GM11168 (cell line): Measurements from ENCODE around the gene GDI2.
"Not testable (repeated sequence)": the region's sequence is repeated elsewhere in the genome, so short reads cannot be mapped to it uniquely, and the experiment has no call there.

ENCODE experiments used
- in situ Hi-C: fragments of 300-500 bp; cut with MboI; formaldehyde crosslinking; loops from one replicate; pipeline ENCODE4 v1.12.0; 2022; ENCODE audit warnings: low sequenced_read_pairs; ENCODE audit not compliant: unreplicated experiment

Gene GDI2

GRCh38 chr10:5813341-5814109 is at the start of gene GDI2:
Gene GDI2 (minus strand): TSS chr10:5813434. CDS start chr10:5813258, 176 bp downstream.
- in situ Hi-C loops = no loop called here

DNA sequence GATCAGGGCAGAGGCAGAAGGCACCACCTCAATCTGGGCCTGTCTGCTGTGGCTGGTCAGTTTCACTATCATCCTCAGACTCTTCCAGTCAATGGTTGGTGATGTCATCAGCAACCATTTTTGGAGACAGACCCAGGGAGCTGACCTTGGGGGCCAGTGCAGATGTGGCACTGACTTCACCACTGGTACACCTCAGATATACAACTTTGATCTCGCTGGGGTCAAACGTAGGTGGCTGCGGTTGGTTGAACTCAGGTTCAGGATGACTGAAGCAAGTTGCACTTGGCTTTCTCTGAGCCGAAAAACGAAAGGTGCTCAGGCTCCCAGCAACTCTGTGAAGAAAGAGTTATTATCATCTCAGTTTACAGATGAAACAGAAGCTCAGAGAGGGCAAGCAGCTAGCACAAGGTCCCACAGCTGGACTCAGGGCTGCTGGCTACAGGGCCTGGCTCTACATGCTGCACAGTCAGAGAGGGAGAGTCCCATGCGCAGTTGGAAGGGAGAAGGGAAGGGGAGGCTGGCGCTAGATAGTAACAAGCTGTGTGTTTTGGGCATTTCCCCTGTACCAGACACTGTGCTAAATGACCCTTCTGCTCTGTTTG is 49.2 kb upstream of the GDI2 start:
- in situ Hi-C loops = no loop called here

DNA sequence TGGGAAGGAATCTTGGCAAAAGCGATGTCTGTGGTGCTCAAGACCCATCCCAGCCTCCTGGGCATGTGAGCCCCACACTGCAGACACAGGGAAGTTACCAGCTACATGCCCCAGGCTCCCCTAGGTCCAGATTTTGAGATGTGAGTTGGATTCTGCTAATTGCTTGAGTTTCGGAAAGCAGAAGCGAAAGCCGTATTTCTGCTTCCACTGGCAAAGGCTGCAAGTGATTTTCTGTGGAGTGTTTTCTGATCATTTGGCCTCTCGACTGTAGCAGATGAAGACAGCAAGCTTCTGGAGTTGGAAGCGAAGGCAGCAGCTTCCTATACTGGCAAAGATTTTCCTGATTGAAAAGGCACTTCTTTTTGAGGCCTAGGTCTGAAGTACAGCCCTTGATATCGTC is 46.8 kb upstream of the GDI2 start:
- in situ Hi-C loops = no loop called here

DNA sequence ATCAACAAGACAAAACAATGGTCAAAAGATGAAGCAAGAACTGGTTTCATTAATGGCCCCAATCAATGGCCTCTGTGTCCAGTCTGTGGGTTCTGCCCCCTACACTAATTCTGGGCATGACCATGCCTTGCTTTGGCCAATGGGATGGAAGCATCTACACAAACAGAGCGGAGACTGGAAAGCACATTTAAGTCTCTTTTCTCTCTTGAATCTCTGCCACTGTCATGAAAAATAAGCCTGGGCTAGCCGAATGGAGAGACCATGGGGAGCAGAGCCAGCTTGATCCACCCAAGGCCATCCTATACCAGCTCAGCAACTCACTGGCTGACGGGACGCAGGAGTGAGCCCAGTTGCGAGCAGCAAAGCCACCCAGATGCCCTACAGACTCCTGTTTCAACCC is 45.6 kb upstream of the GDI2 start:
- in situ Hi-C loops = no loop called here

- in situ Hi-C loops = no loop called here
Observed at GRCh38 chr10:5856701-5857004, 43.4 kb upstream of the GDI2 start.

DNA sequence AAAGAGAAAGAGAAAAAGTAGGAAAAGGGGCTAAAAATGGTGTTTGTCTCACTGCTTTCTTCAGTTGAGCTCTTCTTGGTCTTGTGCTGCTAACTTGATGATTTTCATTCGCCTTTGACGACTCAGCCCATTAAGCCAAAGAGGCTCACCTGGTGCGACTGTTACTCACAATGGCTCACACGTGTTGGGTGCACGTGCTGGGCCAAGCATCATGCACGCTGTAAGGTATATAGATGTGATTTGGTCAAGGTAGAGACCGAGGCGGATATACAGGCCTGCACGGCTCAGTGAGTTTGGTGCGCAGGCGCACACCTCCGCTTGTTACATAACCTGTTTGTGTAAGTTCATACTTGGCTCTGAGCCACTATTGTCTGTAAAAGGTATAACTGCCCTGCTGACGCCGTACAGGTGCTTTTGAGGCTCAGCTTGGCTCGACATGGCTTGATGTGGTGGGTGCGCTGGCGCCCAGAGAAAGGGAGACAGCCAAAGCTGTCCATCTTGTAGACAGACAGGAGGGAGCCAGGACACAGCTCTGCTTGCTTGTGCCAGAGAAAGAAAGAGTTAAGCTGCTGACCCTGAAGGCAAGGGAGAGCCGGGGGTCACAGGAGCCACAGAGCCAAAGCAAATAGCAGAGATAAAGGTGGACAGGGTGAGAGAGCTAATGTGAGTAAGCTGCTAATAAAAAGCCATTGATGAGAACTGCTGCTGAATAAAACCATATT is 42.9 kb upstream of the GDI2 start:
- in situ Hi-C loops = no loop called here

- in situ Hi-C loops = no loop called here
Observed at GRCh38 chr10:5854131-5854475, 40.9 kb upstream of the GDI2 start.

GRCh38 chr10:5846667-5847066 is 33.4 kb upstream of the GDI2 start:
- in situ Hi-C loops = not testable (repeated sequence)

GRCh38 chr10:5844345-5845055 is 31.3 kb upstream of the GDI2 start:
- in situ Hi-C loops = no loop called here

DNA sequence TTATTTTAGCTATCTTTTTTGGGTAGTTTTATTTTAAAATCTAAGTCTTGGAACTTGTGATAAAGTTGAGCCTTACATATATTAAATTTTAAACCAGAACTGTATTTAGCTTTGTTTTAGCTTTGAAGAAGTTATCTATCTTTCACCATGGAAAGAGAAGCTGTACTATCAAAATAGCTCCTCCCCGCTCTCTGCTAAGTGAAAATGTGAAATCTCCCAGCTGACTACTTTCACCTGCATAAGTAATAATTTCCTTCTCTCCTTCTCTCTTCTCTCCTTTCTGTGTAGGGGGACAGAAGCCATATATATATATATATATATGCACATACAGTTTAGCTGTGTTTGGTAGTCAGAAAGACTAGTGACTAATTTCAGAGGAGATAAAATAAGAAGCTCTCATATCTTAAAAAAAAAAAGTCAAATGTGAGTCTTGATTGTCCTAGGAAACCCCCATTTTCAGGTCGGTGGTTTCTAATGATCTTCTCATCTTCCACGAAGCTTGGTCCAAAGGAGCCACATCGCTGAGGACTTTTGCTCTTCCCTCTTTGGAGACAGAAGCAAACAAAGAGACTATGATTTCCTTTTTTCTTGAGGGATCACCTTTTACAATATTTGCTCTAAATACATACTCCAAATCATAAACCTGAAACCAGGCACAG is 30.6 kb upstream of the GDI2 start:
- in situ Hi-C loops = no loop called here

DNA sequence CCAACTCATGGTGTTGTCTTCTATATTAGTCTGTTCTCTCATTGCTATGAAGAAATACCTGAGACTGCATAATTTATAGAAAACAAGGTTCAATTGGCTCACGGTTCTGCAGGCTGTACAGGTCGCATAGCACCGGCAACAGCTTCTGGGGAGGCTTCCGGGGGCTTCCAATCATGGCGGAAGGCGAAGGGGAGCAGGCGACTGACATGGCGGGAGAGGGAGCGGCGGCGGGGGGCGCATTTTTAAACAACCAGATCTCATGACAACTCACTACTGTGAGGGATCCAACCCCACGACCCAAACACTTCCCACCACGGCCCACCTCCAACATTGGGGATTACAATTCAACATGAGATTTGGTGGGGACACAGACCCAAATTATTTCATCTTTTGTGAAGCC is 28.7 kb upstream of the GDI2 start:
- in situ Hi-C loops = no loop called here

- in situ Hi-C loops = no loop called here
Observed at GRCh38 chr10:5840314-5841307, 27.4 kb upstream of the GDI2 start.

GRCh38 chr10:5836181-5836580 is 22.9 kb upstream of the GDI2 start:
- in situ Hi-C loops = not testable (repeated sequence)

GRCh38 chr10:5835446-5836095 is 22.3 kb upstream of the GDI2 start:
- in situ Hi-C loops = no loop called here

- in situ Hi-C loops = no loop called here
Observed at GRCh38 chr10:5833814-5834213, 20.6 kb upstream of the GDI2 start.

- in situ Hi-C loops = no loop called here
Observed at GRCh38 chr10:5832946-5833345, 19.7 kb upstream of the GDI2 start.

GRCh38 chr10:5831446-5831782 is 18.2 kb upstream of the GDI2 start:
- in situ Hi-C loops = no loop called here

- in situ Hi-C loops = no loop called here
Observed at GRCh38 chr10:5830629-5831445, 17.6 kb upstream of the GDI2 start.
